ENCODE data around the gene KRT83.

The KRT83 gene

DNA sequence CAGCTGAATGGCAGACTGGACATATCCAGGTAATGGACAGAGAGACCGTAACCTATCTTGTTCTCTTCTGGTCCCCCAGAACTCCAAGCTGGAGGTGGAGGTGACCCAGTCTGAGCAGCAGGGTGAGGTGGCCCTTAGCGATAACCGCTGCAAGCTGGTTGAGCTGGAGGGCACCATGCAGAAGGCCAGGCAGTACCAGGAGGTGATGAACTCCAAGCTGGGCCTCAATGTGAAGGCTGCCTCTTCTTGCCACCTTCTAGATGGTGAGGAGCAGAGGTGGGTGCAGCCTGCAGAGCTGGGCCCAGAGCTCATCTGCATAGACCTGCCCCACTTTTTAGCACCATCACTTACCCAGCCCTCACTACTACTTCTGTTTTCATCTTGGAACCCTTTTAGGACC is 53.9 kb downstream of the KRT83 start:
- no peaks in the 10 kb centered on the region for H3K36me3 ChIP-seq (ENCODE audit: insufficient read depth, low read length)
- H3K4me1 ChIP-seq (ENCODE audit: insufficient read depth, low read length, poor library complexity, severe bottlenecking) = no peaks in the 10 kb centered on the region
- no peaks in the 10 kb centered on the region for H3F3A ChIP-seq (ENCODE audit: low read depth)
- no peaks in the 10 kb centered on the region for H3K9me2 ChIP-seq (replicated peaks; ENCODE audit: low read depth, low read length)
- no peaks in the 10 kb centered on the region for H3K79me2 ChIP-seq (ENCODE audit: insufficient read depth, low read length)
- no peak overlapping the region for H2AFZ ChIP-seq (ENCODE audit: low read length)
- TF ChIP-seq EZH2phosphoT487 (IDR thresholded peaks at IDR 0.05; ENCODE audit: borderline replicate concordance) = no peak
- TF ChIP-seq, protein P1, sequence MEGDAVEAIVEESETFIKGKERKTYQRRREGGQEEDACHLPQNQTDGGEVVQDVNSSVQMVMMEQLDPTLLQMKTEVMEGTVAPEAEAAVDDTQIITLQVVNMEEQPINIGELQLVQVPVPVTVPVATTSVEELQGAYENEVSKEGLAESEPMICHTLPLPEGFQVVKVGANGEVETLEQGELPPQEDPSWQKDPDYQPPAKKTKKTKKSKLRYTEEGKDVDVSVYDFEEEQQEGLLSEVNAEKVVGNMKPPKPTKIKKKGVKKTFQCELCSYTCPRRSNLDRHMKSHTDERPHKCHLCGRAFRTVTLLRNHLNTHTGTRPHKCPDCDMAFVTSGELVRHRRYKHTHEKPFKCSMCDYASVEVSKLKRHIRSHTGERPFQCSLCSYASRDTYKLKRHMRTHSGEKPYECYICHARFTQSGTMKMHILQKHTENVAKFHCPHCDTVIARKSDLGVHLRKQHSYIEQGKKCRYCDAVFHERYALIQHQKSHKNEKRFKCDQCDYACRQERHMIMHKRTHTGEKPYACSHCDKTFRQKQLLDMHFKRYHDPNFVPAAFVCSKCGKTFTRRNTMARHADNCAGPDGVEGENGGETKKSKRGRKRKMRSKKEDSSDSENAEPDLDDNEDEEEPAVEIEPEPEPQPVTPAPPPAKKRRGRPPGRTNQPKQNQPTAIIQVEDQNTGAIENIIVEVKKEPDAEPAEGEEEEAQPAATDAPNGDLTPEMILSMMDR (conservative IDR thresholded peaks at IDR 0.05; ENCODE audit: low read length) = no peak
- H3K9ac ChIP-seq (ENCODE audit: low read depth, low read length, poor library complexity, severe bottlenecking) = no peak overlapping the region
- no peak overlapping the region for H3K4me3 ChIP-seq (ENCODE audit: low read length, poor library complexity, severe bottlenecking)
- H3K27me3 ChIP-seq (ENCODE audit: insufficient read depth, low read length, poor library complexity, severe bottlenecking) = no peaks in the 10 kb centered on the region
- no peaks in the 10 kb centered on the region for H3K9me3 ChIP-seq (ENCODE audit: insufficient read depth, low read depth, low read length)
- H4K20me1 ChIP-seq (ENCODE audit: insufficient read depth, low read length, poor library complexity, severe bottlenecking) = no peaks in the 10 kb centered on the region
- no peak overlapping the region for H3K4me2 ChIP-seq (ENCODE audit: low read depth, low read length, poor library complexity, severe bottlenecking)

- Histone ChIP-seq H3K27me3 (ENCODE audit: insufficient read depth, low read length, poor library complexity, severe bottlenecking) (no peaks in the 10 kb centered on the region), H3K9me2 (replicated peaks; ENCODE audit: low read depth, low read length) (no peaks in the 10 kb centered on the region), H3K36me3 (ENCODE audit: insufficient read depth, low read length) (no peaks in the 10 kb centered on the region), H2AFZ (ENCODE audit: low read length) (no peak overlapping the region), H3K9ac (ENCODE audit: low read depth, low read length, poor library complexity, severe bottlenecking) (no peak overlapping the region), H3K4me3 (ENCODE audit: low read length, poor library complexity, severe bottlenecking) (no peak overlapping the region), H3K4me2 (ENCODE audit: low read depth, low read length, poor library complexity, severe bottlenecking) (no peak overlapping the region), H4K20me1 (ENCODE audit: insufficient read depth, low read length, poor library complexity, severe bottlenecking) (no peaks in the 10 kb centered on the region), H3K9me3 (ENCODE audit: insufficient read depth, low read depth, low read length) (no peaks in the 10 kb centered on the region), H3F3A (ENCODE audit: low read depth) (no peaks in the 10 kb centered on the region), H3K4me1 (ENCODE audit: insufficient read depth, low read length, poor library complexity, severe bottlenecking) (peaks cover 3% of the 10 kb centered on the region), H3K79me2 (ENCODE audit: insufficient read depth, low read length) (no peaks in the 10 kb centered on the region)
- TF ChIP-seq, protein P1 (conservative IDR thresholded peaks at IDR 0.05; ENCODE audit: low read length) = no peak
- TF ChIP-seq EZH2phosphoT487 (IDR thresholded peaks at IDR 0.05; ENCODE audit: borderline replicate concordance) = no peak
Measured at GRCh38 chr12:52266514-52266913, 54.7 kb downstream of the KRT83 start.

GRCh38 chr12:52264435-52264825 is 56.8 kb downstream of the KRT83 start:
- H3K4me3 ChIP-seq (ENCODE audit: low read length, poor library complexity, severe bottlenecking) = no peak overlapping the region
- H2AFZ ChIP-seq (ENCODE audit: low read length) = no peak overlapping the region
- no peaks in the 10 kb centered on the region for H3K79me2 ChIP-seq (ENCODE audit: insufficient read depth, low read length)
- H3K4me1 ChIP-seq (ENCODE audit: insufficient read depth, low read length, poor library complexity, severe bottlenecking) = peaks cover 23% of the 10 kb centered on the region
- no peaks in the 10 kb centered on the region for H4K20me1 ChIP-seq (ENCODE audit: insufficient read depth, low read length, poor library complexity, severe bottlenecking)
- H3F3A ChIP-seq (ENCODE audit: low read depth) = peaks cover 7% of the 10 kb centered on the region; the same call in 1 of the 2 replicates
- no peaks in the 10 kb centered on the region for H3K9me3 ChIP-seq (ENCODE audit: insufficient read depth, low read depth, low read length)
- no peak overlapping the region for H3K4me2 ChIP-seq (ENCODE audit: low read depth, low read length, poor library complexity, severe bottlenecking)
- TF ChIP-seq, protein P1 (conservative IDR thresholded peaks at IDR 0.05; ENCODE audit: low read length) = no peak
- no peak for TF ChIP-seq EZH2phosphoT487 (IDR thresholded peaks at IDR 0.05; ENCODE audit: borderline replicate concordance)
- no peaks in the 10 kb centered on the region for H3K27me3 ChIP-seq (ENCODE audit: insufficient read depth, low read length, poor library complexity, severe bottlenecking)
- H3K9ac ChIP-seq (ENCODE audit: low read depth, low read length, poor library complexity, severe bottlenecking) = no peak overlapping the region
- no peaks in the 10 kb centered on the region for H3K36me3 ChIP-seq (ENCODE audit: insufficient read depth, low read length)
- no peaks in the 10 kb centered on the region for H3K9me2 ChIP-seq (replicated peaks; ENCODE audit: low read depth, low read length)

Measured in Loucy (cell line).